PC-3 (cell line): ENCODE measurements around the gene CCDC110.

ENCODE experiments used
- EZH2 ChIP-seq: fragments of 300-600 bp; sonication (generic); IDR thresholded peaks from one replicate; pipeline ENCODE4 v1.6.1; 2017; ENCODE audit warnings: antibody characterized with exemption, mild to moderate bottlenecking, low read length; ENCODE audit not compliant: unreplicated experiment
- EZH2phosphoT487 ChIP-seq: fragments of 300-600 bp; sonication (generic); IDR thresholded peaks from 2 replicates; pipeline ENCODE4 v1.6.1; 2018; ENCODE audit warnings: mild to moderate bottlenecking, antibody characterized with exemption, low read length, borderline replicate concordance
- TF ChIP-seq, protein P1 (sequence below): fragments of 300-600 bp; sonication (generic); conservative IDR thresholded peaks from 2 replicates; pipeline ENCODE4 v1.5.1; 2017; ENCODE audit warnings: antibody characterized with exemption, low read depth, mild to moderate bottlenecking, low read length

DNA sequence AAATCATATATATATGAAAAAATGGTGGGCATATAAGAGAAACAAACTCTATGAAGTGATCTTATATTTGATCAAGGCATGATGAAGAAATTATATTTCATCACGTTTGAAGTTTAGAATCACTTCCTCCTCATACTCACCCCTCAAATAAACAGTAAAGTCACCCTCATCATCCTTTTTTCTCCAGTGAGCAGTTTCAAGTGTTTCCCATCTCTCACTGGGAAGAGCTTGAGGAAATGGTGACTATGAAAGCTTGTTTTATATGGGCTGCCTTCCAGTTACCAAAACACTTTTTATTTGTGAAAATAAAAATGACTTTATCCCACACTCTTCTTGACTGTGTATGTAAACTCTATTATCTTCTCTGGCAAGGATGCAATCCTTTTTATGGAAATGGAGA is 47.0 kb upstream of the CCDC110 start:
- TF ChIP-seq, protein P1, sequence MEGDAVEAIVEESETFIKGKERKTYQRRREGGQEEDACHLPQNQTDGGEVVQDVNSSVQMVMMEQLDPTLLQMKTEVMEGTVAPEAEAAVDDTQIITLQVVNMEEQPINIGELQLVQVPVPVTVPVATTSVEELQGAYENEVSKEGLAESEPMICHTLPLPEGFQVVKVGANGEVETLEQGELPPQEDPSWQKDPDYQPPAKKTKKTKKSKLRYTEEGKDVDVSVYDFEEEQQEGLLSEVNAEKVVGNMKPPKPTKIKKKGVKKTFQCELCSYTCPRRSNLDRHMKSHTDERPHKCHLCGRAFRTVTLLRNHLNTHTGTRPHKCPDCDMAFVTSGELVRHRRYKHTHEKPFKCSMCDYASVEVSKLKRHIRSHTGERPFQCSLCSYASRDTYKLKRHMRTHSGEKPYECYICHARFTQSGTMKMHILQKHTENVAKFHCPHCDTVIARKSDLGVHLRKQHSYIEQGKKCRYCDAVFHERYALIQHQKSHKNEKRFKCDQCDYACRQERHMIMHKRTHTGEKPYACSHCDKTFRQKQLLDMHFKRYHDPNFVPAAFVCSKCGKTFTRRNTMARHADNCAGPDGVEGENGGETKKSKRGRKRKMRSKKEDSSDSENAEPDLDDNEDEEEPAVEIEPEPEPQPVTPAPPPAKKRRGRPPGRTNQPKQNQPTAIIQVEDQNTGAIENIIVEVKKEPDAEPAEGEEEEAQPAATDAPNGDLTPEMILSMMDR = no peak
- TF ChIP-seq EZH2 (no peak), EZH2phosphoT487 (no peak)
